ENCODE measurements around the gene SMARCA5.

Gene SMARCA5

DNA sequence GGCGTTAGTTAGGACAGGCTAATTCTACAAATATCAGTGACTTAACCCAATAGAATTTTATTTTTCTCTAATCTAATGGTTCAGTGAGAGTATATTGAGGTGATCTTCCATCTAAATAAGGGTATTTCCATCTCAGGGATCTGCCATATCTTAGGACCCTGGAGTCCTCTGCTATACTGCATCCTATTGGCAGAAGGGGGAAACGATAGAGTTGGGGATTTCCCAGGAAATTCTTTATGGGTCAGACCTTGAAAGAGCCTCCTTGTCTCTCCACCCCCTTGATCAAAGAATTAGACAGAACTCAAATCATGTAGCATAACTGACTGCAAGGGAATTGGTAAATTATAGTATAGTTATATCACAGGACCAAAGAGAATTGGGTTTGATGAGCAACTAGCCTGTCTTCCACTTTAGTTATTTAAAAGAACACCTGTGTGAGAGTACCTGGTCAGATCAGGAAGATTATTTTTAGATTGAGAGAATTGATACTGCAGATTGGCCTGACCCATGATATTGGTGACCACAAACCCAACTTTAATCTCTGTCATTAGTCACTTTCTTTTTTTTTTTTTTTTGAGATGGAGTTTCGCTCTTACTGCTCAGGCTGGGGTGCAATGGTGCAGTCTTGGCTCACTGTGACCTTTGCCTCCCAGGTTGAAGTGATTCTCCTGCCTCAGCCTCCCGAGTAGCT is 25.6 kb downstream of the SMARCA5 start:
- no peak for DNase-seq (ENCODE audit: low read depth in 2 of 2)

DNA sequence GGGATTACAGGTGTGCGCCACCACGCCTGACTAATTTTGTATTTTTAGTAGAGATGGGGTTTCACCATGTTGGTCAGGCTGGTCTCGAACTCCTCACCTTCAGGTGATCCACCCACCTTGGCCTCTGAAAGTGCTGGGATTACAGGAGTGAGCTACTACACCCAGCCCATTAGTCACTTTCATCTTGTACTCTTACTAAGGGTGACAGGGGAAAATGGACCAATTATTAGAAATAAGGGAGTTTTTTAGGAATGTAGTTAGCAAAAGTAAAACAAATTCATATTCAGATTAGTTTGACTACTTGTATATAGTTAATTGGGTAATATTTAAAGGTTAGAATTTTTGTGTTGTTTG is 26.1 kb downstream of the SMARCA5 start:
- DNase-seq (ENCODE audit: low read depth in 2 of 2), result no peak

DNA sequence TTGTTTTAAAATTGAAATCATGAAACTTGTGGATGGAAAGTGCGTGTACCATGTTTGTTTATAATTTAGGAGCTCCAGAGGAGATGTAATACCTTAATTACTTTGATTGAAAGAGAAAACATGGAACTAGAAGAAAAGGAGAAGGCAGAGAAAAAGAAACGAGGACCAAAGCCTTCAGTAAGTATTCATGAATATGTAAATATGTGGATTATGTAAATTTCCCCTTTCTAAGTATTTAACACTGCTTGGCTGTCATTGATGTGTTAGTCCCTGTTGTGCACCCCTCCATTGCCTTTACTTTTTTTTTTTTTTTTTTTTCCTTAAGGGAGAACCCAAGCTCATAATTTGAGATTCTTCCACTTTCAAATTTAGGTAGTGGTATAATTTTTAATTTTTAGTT is 36.4 kb downstream of the SMARCA5 start:
- DNase-seq (ENCODE audit: low read depth in 2 of 2), result no peak

DNA sequence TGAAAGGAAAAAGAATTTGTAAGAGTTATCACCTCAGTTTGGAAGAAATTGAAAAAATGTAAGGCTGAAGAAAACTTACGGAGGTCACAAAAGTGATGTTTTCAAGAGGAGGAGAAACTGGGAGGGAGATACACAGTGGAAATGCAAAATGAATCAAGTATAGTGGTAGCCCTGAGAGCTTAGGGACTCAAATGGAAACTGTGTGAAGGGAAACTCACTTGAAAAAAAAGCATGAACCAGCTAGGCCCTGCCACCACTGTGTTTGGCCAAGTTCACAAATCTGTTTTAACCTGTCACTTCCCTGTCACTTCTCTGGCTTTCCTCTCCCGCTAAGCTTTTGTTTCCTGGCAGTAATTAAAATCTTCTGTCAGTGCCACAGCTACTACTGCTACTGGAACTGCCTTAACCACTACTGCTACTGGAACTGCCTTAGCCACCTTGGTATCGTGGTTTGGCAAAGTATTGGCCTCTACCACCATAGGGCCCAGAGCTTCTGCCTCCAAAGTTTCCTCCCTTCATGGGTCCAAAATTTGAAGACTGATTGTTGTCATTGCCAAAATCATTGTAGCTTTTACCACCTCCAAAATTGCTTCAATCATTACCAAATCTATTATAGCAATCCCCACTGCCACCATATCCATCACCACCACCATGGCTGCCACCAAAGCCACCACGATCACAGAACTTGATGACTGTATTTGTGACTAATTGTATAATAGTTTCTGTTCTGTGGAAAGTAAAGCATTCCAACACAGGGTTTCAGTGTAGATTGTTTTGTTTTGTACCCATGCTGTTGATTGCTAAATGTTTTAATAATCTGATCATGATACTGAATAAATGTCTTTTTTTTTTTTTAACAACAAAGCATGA is 41.5 kb downstream of the SMARCA5 start:
- DNase-seq (ENCODE audit: low read depth in 2 of 2), result no peak

DNA sequence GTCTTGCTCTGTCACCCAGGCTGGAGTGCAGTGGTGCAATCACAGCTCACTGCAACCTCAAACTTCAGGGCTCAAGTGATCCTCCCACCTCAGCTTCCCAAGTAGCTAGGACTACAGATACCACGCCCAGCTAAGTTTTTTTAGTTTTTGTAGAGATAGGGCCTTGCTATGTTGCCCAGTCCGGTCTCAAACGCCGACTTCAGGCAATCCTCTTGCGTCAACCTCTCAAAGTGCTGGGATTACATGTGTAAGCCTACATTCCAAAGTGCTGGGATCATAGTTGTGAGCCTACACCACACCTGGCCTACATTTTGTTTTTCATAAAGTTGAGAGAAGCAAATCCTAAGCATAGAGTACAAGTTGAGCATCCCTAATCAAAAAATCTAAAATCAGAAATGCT is 42.2 kb downstream of the SMARCA5 start:
- DNase-seq (ENCODE audit: low read depth in 2 of 2), result no peak

DNA sequence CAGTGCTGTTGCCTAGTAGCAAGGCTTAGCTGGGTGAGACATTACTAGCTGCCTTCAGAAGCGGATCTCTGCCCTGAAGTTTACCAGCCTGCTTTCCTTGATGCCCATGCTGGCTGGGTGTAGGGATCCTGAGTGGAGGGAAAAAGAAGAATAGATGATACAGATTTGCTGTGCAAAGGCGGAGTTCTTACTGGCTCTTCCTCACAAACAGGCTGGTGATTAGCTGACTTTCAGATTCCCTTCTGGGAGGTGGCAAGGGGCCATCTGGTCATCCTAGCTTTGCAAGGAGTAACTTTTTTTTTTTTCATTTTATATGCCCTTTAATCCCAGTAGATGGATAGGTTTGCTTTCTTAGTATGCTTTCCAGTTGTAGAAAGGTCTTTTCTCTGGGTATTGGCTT is 44.8 kb downstream of the SMARCA5 start:
- no peak for DNase-seq (ENCODE audit: low read depth in 2 of 2)

DNA sequence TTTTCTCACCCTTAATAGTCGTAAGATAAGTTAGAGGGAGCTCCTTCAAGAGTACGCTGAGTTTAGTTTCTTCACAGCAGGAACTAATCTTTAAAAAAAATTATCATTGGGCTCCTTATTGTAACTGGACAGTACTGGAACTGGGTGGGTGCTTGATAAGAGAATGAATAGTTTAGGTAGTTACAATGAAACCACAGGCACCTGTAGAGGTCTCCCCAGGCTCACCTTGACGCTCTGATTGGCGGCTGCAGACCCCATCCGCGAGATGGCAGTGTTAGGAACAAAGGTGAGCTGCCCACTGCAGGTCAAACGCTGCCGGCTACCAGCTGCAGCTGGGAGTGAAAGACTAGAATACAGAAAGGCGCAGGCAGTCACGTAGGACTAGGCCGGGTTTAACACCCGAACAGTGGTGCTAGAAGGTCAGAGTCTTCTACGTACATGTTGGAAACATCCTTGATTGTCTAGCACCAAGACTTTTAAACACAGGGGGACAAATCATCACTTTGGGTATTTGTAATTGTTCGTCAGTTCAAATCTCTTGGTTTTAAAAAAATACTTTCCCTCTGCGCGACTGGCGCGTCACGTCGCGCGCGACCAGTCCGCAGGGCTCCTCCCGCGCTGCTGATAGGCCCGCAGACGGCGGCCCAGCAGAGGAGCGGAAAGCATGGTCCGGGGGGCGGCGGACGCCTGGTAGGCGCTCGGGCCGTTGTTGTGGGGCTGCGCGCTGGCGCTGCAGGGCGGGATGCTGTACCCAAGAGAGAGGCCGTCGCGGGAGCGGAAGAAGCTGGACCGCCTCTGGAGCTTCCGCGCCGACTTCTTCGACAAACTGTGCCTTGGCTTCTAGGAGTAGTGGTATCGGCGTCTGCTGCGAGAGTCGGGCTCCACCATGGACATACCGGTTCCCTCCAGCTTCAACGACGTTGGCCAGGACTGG is 45.6 kb downstream of the SMARCA5 start:
- DNase-seq (ENCODE audit: low read depth in 2 of 2), result peak; percentile 12 to 17

DNA sequence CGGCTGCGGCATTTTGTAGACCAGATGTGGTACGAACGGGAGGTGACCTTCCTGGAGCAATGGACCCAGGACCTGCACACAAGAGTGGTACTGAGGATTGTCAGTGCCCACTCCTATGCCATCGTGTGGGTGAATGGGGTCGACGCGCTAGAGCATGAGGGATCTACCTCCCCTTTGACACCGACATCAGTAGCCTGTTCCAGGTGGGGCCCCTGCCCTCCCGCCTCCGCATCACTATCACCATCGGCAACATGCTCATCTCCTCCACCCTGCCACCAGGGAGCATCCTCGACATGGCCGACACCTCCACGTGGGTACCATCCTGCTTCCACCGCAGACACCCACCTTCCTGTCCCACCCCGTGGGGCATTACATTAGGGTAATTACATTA is 46.2 kb downstream of the SMARCA5 start:
- DNase-seq (ENCODE audit: low read depth in 2 of 2), result no peak

DNA sequence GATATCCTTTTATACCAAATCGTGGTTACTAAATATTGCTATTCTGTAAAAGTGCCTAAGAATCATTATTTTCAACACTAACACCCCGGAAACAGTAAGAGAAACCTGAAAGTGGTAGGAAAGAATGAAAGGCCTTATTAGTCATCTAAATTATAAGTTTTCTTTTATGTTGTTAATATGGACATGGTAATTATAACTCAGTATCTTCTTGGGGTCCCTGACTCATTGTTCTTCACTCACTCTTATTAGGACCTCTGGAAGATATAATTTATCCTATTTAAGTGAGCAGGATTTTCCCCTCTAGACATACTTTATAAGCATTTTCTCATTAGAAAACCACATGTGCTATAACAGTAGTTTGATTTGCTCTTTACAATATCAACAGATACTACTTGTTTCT is 51.0 kb downstream of the SMARCA5 start:
- no peak for DNase-seq (ENCODE audit: low read depth in 2 of 2)

DNA sequence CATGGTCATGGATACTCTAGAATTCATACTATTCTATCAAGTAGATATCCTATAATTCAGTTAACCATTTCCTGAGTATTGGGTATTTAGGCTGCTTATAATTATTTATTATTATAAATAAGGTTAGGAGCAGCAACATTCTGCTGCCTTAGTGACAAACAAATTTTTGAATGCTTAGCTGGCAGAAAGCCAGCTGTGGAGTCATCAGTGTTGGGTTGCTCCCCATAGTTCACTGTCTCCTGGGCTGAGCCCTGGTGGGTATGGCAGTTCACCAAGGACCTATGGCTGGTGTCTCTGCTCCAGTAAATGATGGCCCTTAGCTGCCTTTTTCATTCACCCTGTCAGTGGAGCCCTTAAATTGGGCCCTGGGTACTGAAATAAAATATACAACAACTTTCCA is 61.8 kb downstream of the SMARCA5 start:
- DNase-seq (ENCODE audit: low read depth in 2 of 2), result no peak

DNA sequence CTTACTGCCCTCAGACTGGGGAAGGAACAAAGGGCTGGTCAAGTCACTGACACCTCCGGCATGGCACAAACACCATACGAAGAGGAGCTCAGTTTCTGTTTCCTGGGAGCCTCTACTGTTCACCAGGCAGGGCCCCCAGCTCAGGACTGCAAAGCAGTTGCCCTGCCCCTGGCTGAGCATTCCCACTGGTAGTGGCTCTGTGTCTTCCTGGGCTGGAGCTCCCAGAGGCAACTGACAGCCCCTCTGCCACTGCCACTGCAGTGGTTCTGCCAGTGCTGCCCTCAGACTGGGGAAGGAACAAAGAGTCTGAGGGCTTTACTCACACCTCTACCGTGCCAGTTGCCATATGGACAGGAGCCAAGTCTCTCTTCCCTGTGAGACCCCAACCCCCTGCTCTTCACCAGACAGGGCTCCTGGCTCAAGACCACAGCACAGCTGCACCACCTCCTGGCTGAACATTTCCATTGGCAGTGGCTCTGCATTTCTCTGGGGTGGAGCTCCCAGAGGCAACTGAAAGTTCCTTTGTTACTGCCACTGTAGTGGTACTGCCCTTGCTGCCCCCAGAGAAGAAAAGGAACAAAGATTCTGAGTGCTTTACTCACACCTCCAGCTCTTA is 67.9 kb downstream of the SMARCA5 start:
- DNase-seq (ENCODE audit: low read depth in 2 of 2), result no peak

DNA sequence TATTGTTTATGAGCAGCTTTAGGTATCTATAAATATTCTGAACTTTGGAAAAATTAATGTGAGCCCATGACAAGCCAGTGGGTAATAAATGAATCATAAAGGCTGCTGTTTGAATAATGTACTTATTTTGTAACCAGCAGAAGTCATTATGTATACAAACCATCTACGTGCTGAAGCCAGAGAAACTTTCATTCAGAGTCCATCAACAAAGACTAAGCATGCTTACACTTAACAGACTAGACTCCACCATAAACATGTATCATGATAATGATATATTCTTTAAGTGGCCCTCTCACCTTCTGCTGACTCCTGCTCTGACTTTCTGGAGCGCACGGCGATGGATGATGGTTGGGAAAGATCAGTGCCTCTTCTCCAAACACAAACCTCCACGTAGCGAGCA is 72.0 kb downstream of the SMARCA5 start:
- no peak for DNase-seq (ENCODE audit: low read depth in 2 of 2)

DNA sequence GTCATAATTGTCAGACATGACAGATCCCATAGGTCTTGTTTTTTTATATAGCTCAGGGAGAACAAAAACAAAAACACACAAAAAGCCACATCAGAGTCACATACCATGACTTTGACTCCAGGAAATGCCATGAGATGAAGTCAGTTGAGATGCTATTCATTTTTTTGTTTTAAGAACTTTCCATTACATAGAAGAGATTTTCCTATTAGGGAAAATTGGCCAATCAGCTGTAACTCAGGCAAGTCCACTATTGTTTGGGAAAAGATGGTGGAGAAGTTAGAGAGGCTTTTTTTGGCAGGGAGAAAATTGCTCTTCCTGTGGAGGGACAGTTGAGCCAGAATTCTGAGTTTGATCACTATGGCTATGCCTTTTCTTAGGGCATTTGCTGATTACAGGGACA is 72.6 kb downstream of the SMARCA5 start:
- DNase-seq (ENCODE audit: low read depth in 2 of 2), result no peak

DNA sequence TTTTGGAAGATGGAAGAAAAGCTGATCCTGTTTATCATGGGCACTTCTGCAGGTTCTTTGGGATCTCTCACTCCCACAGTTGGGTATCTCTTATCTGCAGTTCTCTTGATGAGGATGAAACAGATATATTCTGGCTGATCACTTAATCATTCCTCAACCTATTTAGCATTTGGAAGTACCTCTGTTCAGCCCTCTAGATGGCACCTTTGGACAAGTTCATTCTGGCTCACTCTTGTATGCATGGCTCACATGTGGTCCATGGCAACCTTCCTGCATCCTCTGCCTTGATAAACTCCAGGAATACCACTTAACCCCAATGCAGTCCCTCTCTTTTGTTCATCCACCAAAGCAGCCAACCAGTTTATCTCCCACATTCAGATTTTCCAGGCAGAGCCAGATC is 74.2 kb downstream of the SMARCA5 start:
- no peak for DNase-seq (ENCODE audit: low read depth in 2 of 2)

DNA sequence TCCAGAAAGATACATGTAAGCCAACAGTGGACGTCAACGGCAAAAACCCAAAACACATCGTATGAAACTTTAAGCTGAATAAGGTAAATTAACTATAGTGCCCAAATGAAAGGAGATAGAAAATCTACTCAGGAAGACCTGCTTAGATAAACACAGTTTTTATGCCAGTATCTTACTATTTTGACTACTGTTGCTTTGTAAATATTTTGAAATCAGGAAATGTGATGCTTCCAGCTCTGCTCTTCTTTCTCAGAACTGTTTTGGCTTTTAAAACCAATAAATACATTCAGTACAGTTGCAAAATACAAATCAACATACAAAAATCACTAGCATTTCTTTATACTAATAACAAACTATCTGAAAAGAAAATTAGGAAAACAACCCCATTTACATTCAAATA is 83.8 kb downstream of the SMARCA5 start:
- DNase-seq (ENCODE audit: low read depth in 2 of 2), result no peak

DNA sequence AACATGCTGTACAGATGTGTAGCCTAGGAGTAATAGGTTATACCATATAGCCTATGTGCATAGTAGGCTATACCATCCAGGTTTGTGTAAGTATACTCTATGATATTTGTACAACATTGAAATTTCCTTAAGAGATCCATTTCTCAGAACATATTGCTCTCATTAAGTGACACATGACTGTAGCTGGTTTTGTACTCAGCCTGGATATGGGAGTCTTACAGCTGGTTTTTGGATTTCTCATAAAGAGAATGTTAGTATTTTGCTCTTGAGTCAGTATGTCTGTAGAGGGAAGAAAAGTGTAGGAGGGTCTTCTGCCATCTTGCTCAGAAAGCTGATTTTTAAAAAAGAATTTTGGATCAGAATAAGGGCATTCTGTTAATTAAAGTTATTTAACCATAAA is 85.3 kb downstream of the SMARCA5 start:
- no peak for DNase-seq (ENCODE audit: low read depth in 2 of 2)

DNA sequence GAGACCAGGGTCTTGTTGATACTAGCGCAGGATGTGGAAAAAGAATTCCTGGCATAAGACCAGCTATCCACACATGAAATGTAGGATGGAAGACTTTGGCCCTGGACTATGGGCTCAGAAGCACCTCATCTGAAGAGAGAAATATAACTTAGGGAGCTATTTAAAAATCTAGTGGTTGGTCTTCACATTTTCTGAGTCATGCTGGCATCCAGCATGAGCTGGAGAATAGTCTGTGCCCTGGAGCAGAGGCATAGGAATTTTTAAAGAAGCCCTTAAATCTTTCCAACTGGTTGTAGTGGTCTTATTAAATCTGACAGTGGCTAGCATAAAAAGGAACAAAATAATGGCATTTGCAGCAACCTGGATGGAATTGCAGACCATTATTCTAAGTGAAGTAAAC is 86.3 kb downstream of the SMARCA5 start:
- DNase-seq (ENCODE audit: low read depth in 2 of 2), result no peak

DNA sequence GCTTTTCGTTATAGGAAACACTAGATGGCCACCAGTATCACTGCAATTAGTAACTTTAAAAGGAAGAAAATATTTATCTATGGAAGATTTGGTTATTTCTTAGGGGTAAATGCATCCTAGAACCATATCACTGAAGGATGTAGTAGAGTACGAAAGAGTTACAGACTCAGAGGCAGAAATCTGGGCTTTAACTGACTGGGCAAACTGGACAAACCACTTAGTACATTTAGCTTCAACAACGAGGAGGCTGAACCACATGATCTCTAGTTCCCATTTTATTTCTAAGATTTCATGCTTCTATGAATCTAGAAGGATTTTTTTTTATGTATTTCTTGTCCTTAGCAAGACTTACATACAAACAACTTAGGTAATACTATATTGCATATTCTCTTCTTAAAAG is 93.0 kb downstream of the SMARCA5 start:
- DNase-seq (ENCODE audit: low read depth in 2 of 2), result no peak
